HG03108 (cell line): ENCODE data around the gene GAS6.

Source experiments
- ATAC-seq: cut with Tn5 transposase; IDR thresholded peaks from one replicate; pipeline ENCODE4 v1.9.1; 2021; ENCODE audit warnings: moderate library complexity; ENCODE audit not compliant: unreplicated experiment

The GAS6 gene

DNA sequence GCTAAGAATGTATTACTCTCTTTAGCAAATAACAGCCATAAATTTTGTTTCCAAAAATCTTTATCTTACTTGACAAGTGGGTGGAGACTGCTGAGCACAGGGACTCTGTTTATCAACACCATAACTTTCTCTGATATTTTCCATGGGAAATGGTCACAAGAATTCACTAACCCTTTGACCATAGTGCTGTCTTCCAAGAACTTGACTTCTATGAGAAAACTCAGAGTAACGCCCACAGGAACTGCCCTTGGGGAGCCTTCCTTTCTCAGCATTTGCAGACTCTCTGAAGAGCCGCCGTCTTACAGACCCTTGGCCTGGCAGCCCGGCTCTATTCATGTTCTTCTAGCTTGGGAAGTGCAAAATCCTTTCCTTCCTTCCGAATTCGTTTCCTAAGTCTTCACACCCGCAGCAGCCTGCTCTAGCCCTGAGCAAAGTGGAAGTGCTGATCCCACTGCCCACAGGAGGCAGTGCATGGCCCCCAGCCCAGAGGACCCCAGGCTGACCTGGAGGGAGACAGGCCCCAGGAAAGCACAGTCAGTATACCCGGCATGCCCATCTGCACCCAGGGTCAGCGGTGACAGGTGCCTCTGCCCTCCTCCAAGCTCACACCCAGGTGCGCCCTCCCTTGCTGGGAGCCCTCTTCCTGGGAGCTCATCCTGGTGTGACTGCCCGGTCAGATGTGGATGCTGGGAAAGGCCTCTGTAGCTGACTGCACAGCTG is 10.2 kb downstream of the GAS6 start:
- no peak for ATAC-seq

- no peak for ATAC-seq
Observed at GRCh38 chr13:113852536-113853517, 11.0 kb downstream of the GAS6 start.

DNA sequence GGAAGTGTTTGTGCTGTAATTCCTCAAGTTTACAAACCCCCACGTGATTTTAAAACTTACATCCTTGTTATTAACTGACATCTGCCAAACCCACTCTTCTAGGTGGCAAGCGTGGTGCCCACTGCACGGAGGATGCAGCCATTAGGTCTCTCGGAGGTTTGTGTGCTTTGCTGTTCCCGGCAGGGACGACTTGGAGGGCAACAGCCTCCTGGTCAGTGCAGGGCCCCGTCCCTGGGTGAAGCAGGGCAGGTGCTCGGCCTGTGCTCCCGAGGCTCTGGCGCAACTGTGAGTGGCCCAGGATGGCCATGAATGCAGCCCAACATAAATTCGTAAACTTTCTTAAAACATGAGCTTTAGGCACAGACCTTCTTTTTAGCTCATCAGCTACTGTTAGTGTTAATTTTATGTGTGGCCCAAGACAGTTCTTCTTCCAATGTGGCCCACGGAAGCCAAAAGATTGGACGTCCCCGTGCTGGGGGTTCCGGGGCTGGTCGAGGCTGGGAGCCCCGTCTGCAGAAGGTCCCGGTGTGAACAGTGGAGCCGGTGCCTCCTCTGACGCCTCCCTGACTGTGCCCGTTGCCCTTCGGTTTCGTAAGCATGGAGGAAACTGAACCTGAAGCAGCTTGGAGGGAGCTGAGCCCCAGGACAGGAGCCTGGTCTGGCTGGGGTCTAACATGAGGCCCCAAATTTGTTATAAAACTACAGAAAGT is 11.9 kb downstream of the GAS6 start:
- no peak for ATAC-seq

- no peak for ATAC-seq
Observed at GRCh38 chr13:113851480-113851803, 12.4 kb downstream of the GAS6 start.

- no peak for ATAC-seq
Observed at GRCh38 chr13:113850722-113851479, 13.0 kb downstream of the GAS6 start.

DNA sequence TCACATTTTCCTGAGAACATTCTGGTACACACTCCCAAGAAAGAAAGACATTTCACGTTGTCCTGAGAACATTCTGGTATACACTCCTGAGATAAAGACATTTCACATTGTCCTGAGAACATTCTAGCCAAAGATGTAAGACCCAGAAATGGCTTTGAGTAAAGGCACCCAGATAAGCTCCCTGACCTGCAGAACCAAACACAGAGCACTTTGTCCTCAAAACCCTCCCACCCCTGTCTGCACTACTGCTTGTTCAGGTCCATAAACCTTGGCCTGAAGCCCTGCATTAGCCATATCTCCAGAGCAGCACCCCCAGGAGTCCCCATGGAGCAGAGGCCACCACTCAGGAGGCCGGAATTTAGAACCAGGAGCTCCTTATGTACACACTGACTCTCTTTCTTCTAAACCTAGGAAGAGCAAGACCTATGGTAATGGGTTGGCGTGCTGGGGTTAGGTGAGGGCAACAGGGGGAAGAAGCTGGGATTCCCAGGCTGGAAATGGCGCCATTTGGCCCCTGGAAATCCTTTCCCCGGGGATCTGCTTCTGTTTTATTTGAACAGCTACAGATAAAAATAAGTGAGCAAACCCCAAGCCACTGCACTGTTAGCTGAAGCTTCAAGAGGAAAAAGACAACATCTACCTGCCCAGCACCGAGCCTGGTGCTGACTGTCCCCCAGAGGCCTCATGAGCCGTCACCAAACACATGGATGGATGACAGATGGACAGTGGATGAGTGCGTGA is 13.7 kb downstream of the GAS6 start:
- ATAC-seq: no peak

- no peak for ATAC-seq
Observed at GRCh38 chr13:113849546-113849945, 14.3 kb downstream of the GAS6 start.

DNA sequence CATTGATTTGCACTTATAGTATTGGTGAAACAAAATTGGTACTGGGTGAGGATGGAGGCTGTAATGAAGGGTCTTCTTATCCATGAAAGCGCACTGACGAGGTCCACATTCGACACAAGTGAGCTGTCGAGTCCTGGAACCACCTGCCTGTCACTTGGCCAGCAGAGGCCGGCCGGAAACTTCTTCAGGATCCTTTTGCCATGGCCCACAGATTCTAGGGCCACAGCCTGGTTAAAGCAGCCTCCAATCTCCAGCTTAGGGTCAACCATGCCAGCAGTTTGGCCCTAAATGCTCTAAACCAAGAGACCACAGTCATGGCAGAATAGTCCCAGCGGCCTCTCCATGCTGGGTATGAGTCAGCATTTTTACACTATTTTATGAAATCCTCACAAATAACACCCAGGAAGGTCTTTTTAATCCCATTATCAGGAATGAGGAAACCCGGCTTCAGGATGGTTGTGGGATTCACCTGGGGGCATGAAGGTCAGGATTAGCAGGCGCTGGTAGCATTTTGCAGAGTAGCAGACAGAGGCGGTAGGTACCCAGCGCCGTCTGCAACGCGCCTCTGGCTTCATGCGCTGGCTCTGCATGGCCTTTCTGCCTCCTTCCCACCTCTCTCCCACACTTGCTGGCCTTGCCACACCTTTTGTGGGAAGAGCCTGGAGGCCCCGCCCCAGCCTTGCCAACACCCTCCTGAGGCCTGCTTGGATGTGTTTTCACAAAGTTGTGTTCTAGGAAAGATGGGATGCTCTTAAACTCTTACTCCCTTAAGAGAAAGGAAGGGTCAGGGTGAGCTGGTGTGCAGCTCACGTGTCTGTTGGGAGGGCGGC is 15.2 kb downstream of the GAS6 start:
- ATAC-seq: no peak

GRCh38 chr13:113848020-113848419 is 15.9 kb downstream of the GAS6 start:
- ATAC-seq: no peak

- ATAC-seq: no peak
Observed at GRCh38 chr13:113846636-113847318, 17.1 kb downstream of the GAS6 start.

- ATAC-seq: no peak
Observed at GRCh38 chr13:113845723-113846635, 17.9 kb downstream of the GAS6 start.

DNA sequence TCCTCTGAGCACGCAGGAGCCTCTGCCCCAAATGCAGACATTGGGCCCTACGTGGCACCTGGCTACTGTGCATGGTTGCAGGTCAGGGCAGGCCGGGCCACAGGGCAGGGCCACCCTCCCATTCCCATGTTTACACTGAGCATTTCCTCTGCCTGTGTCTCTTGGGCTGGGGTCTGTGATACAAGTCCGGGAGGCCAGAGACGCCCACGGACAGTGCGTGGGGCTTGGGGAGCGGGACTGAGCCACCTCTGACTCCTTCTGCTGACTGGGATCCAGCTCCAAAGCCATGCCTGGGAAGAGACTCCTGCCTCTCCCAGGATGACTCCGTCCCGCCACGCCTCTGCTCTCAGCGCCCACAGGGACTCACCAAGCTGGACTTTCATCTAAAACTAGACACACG is 18.8 kb downstream of the GAS6 start:
- ATAC-seq: no peak

GRCh38 chr13:113843864-113844556 is 19.9 kb downstream of the GAS6 start:
- no peak for ATAC-seq

GRCh38 chr13:113843063-113843654 is 20.7 kb downstream of the GAS6 start:
- no peak for ATAC-seq

- no peak for ATAC-seq
Observed at GRCh38 chr13:113842336-113843062, 21.4 kb downstream of the GAS6 start.

DNA sequence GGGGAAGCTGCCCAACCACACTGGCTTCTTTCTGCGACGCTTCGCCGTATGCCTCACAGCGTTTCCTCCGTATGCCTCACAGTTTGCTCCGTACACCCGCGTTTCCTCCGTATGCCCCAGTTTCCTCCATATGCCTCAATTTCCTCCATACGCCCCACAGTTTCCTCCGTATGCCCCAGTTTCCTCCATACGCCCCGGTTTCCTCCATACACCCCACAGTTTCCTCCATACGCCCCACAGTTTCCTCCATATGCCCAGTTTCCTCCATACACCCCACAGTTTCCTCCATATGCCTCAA is 22.6 kb downstream of the GAS6 start:
- no peak for ATAC-seq
